Right forelimb (tissue), 1 donor: ENCODE data around the gene CDC37.
"Not testable (repeated sequence)": the region's sequence is repeated elsewhere in the genome, so short reads cannot be mapped to it uniquely, and the experiment has no call there.

Experiments used
- DNase-seq: peaks from one replicate; pipeline ENCODE4 v3.0.0-alpha.2; 2018

The CDC37 gene

DNA sequence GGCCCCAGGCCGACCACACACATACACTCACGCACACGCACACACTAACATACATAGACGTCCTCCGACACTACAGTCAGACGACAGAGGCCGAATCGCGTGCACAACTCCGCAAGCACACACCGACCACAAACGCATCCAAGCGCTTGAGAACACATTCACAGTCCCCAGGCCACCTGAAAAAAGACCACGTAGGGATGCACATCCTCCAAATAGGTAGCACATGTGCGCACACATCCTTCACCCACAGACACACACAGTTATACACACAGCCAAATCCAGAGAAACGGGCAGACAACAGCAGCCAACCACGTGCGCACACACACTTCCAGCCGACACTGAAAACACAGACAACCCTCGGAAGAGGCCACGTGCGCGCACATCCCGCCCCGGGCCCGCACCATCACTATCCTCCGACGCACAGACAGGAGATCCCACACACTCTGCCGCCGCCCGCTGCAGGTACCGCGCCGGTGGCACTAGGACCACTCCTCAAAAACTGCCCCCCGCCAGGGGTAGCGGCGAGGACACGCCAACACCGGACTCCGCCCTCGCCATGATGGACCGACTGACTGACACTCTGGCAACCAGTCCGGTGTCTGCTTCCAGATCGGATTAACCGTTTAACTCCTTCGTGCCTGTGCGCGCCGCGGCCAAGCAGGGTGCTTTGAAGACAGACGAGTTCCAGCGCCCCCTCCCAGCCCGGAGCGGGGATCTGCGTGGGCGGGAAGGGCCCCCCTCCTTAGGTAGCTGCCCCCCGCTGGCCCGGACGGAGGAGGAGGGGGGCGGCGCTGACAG, 16.5 kb upstream of the CDC37 start:
- no peak for DNase-seq

- DNase-seq = no peak
These were observed 15.9 kb upstream of the CDC37 start for GRCh38 chr19:10419200-10419645.

DNA sequence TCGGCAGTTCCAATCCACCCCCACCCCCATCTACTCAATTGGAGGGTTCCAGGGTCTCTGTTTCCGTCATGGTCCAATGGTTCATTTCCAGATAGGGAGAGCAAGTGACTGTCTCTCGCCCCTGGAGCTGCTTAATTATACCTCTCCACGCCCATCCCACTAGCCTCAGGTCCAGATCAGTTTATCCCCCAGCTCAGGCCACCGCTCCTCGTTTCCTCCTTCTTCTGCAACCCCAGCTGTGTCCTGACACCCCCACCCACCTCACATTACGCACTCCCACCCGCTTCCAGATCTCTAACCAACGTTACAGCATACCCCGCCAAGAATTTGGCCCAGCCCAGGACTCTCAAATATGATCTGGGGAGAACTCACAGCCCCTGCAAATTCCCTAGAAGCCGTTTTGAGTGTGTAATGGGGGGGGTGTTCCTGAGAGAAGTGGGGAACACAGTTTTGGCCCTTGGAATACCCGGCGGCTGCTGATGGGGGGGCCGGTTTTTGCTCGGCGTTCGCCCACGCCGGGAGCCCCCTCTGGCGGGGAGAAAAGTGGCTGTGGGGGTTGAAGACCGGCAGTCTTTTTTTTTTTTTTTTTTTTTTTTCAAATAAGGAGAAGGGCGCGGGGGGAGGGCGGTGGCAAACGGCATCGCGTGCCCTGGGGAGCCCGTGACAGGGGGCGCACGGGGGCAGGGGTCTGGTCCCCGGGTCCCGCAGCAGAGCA, 15.3 kb upstream of the CDC37 start:
- no peak for DNase-seq

DNA sequence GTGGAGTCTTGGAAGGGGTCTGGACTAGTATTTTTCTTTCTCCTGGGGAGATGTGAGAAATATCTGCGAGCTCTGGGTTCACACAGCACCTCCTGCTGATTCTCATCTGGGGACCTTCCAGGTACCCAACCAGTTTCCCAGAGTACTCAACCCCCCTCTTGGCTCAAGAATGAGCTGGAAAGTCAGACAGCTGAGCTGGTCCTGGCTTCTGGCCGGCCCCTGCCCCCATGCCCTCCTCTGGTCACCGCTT, 14.8 kb upstream of the CDC37 start:
- DNase-seq = no peak

GRCh38 chr19:10417541-10418234, 14.3 kb upstream of the CDC37 start:
- no peak for DNase-seq

DNA sequence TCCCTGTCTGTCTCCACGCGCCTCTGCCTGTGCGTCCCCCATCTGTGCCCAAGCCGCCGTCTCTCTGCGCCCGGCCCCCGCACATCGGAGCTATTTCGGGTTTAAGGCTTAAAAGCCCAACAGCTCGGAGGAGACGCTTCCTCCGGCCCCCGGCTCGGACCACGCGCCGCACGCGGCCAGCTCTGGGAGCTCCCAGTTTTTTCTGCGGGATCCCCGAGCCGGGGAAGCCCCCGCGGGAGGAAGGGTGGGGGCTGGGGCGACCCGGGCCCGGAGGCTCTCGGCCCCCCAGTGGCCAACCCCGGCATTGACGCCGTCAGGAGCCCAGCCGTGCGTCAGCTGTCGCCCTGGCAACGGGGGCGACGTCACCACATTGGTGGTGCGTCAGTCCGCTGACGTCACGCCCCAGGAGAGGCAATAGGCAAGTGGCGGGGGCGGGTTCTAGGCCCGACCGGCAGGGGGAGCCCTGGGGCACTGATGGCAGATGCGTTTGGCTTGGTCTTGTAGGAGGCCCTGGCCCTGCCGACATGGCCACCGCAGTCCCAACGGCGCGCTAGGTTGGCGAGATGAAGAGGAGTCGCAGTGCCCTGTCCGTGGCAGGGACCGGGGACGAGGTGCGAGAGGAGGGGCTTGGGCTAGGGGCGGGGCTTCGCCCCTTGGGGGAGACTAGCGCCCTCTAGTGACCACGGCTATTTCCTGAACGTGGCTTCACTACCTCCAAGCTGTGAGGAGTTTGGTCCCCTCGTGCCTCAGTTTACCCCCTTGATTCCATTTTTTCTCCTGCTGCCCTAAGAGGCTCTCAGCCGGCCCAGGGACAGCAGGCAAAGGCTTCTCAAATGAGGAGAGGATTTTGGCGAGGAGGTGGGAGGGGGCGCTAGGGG, 13.3 kb upstream of the CDC37 start:
- peak; percentile 86 for DNase-seq

DNA sequence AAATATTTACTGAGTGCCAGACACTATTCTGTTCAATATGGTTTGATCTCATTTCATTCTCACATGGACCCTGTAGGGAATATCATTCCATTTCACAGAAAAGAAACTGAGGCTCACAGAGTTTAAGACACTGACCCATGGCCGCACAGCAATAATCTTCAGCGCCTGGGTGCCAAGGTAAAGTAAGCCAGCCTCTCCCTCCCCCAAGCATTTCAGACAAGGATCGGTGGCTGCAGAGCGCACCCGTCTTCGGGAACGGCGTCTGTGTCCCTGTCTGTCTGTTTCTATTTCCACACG, 12.7 kb upstream of the CDC37 start:
- no peak for DNase-seq

DNA sequence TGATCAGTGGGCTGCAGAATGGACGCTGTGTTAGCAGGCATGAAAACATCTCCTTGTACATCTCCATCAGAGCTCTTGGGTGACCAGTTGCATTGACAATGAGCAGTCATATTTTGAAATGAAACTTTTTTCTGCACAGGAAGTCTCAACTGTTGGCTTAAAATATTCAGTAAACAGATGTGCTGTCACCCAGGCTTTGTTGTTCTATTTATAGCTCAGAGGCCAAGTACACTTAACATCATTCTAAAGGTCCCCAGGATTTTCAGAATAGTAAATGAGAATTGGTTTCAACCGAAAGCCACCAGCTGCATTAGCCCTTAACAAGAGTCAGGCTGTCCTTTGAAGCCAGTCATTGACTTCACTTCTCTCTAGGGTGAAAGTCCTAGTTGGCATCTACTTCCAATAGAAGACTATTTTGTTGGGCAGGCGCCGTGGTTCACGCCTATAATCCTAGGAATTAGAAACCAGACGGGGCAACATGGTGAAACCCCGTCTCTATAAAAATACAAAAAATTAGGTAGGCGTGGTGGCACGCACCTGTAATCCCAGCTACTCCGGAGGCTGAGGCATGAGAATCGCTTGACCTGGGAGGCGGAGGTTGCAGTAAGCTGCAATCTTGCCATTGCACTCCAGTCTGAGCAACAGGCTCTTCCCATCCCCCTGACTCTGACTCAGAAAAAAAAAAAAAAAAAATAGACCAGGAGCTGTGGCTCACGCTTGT, 9.1 kb upstream of the CDC37 start:
- DNase-seq = no peak

DNA sequence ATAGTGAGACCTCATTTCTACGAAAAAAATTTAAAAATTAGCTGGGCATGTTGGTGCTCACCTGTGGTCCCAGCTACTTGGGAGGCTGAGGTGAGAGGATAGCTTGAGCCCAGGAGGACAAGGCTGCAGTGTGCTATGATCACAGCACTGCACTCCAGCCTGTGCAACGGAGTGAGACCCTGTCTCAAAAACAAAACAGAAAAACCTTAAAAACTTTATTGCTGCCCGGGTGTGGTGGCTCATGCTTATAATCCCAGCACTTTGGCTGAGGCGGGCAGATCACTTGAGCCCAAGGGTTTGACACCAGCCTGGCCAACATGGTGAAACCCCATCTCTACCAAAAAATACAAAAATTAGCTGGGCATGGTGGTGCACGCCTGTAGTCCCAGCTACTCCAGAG, 7.9 kb upstream of the CDC37 start:
- not testable (repeated sequence) for DNase-seq

- no peak for DNase-seq
These were observed 5.4 kb upstream of the CDC37 start for GRCh38 chr19:10408511-10409283.

GRCh38 chr19:10407096-10407495, 3.8 kb upstream of the CDC37 start:
- no peak for DNase-seq

DNA sequence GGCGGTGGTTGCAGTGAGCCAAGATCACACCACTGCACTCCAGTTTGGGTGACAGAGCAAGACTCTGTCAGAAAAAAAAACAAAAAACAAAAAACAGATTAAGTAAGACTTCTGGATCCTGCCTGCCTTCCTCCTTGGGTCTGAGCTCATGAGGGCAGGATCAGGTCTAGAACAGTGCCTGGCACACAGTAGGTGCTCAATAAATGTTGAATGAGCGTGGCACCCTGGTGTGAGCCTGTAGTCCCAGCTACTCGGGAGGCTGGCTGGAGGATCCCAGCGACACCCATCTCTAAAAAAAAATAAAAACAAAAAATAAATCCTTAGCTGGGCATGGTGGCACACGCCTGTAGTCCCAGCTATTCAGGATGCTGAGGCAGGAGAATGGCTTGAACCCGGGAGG, 2.8 kb upstream of the CDC37 start:
- no peak for DNase-seq

DNA sequence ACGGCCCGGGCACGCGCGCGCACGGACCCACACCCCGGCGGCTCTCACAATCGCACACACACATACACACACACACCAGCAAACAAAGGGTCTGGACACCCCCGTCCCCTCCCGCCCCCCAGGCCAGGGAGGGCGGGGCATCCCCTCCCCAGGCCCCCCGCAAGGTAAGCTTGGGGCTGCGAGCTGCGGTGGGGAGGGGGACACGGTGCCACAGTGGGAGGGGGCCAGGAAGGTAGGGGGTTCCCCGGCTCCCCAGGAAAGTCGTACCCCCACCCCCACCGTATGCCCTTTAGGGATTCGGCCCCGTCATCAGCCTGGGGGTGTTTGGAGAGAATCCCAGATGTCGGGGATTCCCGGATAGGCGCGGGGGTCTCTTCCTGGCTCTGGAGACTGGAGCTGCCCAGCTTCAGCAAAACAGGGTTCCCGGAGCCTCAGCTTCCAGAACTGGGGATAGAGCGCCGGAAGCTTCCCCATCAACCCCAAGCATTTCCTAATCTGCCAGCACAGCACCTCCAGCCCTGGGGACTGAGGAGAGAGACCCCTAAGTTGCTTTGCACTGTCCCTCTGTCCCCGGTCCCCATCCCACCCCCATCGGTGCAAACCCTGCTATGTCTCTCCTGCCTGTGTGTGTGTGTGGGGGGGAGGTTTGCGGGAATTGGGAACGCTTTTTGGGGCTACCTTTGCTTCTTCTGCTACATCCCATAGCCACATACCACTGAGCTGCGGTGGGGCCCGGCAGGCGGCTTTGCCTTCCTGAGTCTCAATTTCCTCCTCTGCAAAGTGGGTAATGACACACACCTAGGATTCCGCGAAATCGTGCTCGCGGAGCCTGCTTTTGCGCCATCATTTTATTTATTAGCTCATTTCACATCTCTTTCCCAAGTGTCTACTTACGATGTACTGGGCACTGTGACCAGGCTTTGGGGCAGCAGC, 1.8 kb upstream of the CDC37 start:
- no peak for DNase-seq

GRCh38 chr19:10402441-10403038, 802 bp downstream of the CDC37 start:
- no peak for DNase-seq

- DNase-seq = no peak
These were observed 3.5 kb downstream of the CDC37 start for GRCh38 chr19:10399878-10400277.

- not testable (repeated sequence) for DNase-seq
These were observed 4.0 kb downstream of the CDC37 start for GRCh38 chr19:10399340-10399739.

DNA sequence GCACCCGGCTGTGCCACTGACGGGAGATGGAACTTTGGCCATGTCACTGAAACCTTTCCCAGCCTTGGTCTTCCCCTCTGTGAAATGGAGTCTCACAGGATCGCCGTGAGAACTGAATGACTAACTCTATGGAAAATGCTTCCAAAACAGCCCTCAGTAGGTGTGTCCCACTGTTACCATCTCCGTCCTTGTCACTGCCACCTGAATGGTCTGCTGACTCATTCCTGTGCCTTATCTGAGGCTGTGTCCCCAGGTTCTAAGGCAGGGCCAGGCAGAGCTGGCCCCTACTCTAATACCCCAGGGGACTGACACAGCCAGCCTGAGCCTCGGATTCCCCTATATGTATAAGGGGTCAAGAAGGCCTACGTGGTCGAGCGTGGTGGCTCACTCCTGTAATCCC, 4.5 kb downstream of the CDC37 start:
- DNase-seq = no peak

- DNase-seq = no peak
These were observed 7.4 kb downstream of the CDC37 start for GRCh38 chr19:10395917-10396316.

- no peak for DNase-seq
These were observed 7.9 kb downstream of the CDC37 start for GRCh38 chr19:10395436-10395835.

GRCh38 chr19:10395003-10395402, 8.3 kb downstream of the CDC37 start:
- no peak for DNase-seq
